EL (cell line): ENCODE results near the gene WIPI1.
"Not testable (repeated sequence)": the region's sequence is repeated elsewhere in the genome, so short reads cannot be mapped to it uniquely, and the experiment has no call there.

Source experiments
- DNase-seq: peaks from one replicate; pipeline ENCODE4 v3.0.0-alpha.2; 2016

WIPI1 gene

GRCh38 chr17:68383443-68384321 is 73.6 kb downstream of the WIPI1 start:
- peak; percentile 96 for DNase-seq

- no peak for DNase-seq
Measured at GRCh38 chr17:68383120-68383442, 74.2 kb downstream of the WIPI1 start.

GRCh38 chr17:68382582-68383085 is 74.7 kb downstream of the WIPI1 start:
- peak; percentile 20 for DNase-seq

- peak; percentile 98 for DNase-seq
Measured at GRCh38 chr17:68381076-68381900, 76.0 kb downstream of the WIPI1 start.

GRCh38 chr17:68379692-68380677 is 77.3 kb downstream of the WIPI1 start:
- no peak for DNase-seq

- no peak for DNase-seq
Measured at GRCh38 chr17:68379177-68379510, 78.2 kb downstream of the WIPI1 start.

- peak; percentile 92 for DNase-seq
Measured at GRCh38 chr17:68378268-68379176, 78.8 kb downstream of the WIPI1 start.

GRCh38 chr17:68377771-68378267 is 79.5 kb downstream of the WIPI1 start:
- DNase-seq, result peak; percentile 66

GRCh38 chr17:68376178-68376577 is 81.1 kb downstream of the WIPI1 start:
- not testable (repeated sequence) for DNase-seq

- DNase-seq, result no peak
Measured at GRCh38 chr17:68375566-68375965, 81.7 kb downstream of the WIPI1 start.
